GM12875 (cell line): Measurements from ENCODE around the gene PTPN9.

Experiments used
- H3K4me3 ChIP-seq: one replicate; pipeline ENCODE4 v1.5.1; 2011; ENCODE audit warnings: low read depth, low read length, control low read depth
- TF ChIP-seq, protein P1 (sequence below): IDR thresholded peaks from 2 replicates; pipeline ENCODE4 v1.5.1; 2011; ENCODE audit warnings: low read depth, mild to moderate bottlenecking, control low read depth, inconsistent platforms, low read length, moderate library complexity, borderline replicate concordance; ENCODE audit not compliant: insufficient read depth

PTPN9 gene

DNA sequence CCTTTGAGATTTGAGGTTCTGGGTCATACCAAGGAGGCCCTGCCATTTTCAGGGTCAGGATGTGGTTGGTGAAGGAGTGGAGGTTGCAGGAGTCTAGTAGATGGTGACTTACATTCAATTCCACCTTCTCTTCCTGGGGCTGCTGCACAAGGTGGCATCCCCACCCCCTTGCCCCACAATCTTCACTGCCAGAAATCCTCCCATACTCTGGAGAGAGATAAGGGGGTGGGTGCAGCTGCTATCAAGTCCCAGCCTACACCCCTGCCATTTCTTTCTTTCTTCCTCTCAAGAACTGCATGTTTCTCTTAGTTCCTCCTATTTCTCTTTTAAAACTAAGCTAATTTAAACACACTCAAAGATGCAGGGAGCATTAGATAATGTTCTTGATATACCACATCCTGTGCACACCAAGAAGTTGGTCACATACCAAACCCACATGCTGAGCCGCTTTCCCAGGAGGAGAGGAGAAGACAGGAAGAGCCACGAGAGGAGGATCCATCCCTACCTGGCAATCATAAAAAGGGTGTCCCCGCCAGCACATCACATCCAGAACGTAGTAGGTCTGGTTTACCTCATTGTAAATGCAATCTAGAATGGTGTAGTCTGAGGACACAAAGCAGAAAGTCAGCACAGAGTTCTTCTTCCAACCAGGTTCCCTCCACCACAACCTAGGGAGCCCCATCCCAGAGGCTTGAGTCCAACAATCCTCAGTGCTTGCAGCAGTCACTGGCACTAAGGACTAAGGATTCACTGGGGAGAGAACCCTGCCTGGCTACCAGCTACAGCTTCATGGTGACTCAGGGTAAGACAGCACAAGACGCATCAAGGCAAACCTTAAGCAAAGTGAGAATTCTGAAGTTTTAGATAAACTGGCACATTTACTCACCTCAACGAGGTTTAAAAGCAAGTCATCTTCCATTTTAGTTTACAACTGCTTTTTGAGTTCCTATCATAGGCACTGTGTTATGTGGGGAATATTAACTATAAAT is 27.9 kb upstream of the PTPN9 start:
- TF ChIP-seq, protein P1, sequence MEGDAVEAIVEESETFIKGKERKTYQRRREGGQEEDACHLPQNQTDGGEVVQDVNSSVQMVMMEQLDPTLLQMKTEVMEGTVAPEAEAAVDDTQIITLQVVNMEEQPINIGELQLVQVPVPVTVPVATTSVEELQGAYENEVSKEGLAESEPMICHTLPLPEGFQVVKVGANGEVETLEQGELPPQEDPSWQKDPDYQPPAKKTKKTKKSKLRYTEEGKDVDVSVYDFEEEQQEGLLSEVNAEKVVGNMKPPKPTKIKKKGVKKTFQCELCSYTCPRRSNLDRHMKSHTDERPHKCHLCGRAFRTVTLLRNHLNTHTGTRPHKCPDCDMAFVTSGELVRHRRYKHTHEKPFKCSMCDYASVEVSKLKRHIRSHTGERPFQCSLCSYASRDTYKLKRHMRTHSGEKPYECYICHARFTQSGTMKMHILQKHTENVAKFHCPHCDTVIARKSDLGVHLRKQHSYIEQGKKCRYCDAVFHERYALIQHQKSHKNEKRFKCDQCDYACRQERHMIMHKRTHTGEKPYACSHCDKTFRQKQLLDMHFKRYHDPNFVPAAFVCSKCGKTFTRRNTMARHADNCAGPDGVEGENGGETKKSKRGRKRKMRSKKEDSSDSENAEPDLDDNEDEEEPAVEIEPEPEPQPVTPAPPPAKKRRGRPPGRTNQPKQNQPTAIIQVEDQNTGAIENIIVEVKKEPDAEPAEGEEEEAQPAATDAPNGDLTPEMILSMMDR, result no peak
- H3K4me3 ChIP-seq, result no peak overlapping the region

DNA sequence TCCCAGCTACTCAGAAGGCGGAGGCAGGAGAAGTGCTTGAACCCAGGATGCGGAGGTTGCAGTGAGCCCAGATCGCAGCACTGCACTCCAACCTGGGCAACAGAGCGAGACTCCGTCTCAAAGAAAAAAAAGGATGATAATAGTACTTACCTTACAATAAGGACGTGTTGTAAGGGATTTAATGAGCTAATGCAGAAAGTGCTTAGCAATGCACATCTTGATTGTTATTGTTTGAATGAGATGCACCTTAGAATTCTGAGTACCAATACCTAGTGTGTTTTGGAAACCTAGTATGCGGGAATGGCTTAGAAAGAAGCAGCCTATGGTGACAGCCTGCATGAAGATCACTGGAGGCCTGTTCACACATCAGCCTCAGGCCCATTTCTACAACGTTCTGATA is 26.9 kb upstream of the PTPN9 start:
- H3K4me3 ChIP-seq, result no peak overlapping the region
- TF ChIP-seq, protein P1, result no peak

DNA sequence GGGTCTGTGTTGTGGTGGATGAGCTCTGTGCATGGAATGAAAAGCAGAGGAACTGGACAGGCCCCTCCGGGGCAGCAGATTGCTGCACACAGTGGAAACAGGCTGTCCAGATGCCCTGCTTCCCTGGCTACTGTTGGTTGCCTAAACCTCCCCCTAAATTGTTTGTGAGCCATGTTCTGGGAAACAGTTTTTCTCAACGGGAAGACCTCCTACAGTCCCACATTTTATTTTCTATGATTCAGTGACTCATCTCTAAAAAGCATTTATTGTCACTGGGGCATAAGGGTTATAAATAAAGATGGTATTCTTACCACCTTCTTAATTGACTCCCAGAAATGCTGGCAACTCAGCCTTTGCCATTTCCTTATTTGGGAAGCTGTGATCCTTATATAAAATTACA is 20.3 kb upstream of the PTPN9 start:
- H3K4me3 ChIP-seq, result no peak overlapping the region
- TF ChIP-seq, protein P1, result no peak

DNA sequence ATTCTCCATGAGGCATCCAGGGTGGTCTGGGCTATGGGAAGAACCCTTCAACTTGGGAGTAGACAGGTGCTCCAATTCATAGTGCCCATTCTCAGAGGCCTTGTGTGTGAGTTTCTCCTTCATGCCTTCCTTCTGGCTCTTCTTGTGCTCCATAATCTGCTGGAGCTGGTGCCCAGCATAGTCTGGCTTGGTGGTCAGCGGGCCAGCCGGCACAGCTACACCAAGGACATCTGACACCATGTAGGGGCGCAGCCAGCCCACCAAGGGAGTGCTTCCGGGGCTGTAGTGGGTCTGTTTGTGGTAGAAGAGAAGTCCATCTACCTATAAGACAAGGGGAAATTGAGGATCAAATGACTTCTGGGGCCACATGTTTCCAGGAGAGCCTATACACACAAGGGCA is 19.2 kb upstream of the PTPN9 start:
- no peak overlapping the region for H3K4me3 ChIP-seq
- TF ChIP-seq, protein P1, result no peak

DNA sequence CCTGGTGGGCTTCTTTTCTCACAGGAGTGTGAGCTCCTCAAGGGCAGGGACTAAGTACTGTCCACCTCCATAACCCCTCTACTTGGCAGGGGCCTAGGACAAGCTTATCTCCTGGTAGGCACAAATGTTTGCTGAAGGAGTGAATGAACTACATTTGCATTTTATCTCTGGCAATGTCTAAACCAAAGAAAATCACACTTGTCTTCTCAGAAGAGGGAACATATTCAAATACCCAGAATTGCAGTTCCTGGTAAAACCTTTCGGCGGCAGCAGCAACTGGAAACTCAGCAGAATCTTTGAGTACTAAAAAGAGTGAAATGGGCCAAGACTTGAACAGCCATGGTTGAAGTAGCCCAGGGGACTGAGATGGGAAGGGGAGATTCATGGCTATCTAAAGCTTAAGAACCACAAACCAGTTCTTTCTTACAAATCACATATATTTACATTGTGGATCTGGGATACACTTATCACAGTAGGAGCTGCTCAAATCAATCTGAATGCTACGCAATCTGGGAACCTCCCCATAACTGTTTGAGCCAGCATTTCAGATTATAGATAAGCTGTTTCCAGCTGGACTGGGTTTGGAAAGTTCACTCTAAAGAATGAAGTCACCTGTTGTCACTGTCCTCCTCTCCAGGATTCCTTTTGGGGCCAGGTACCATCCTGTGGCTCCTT is 18.7 kb upstream of the PTPN9 start:
- TF ChIP-seq, protein P1, result no peak
- no peak overlapping the region for H3K4me3 ChIP-seq

DNA sequence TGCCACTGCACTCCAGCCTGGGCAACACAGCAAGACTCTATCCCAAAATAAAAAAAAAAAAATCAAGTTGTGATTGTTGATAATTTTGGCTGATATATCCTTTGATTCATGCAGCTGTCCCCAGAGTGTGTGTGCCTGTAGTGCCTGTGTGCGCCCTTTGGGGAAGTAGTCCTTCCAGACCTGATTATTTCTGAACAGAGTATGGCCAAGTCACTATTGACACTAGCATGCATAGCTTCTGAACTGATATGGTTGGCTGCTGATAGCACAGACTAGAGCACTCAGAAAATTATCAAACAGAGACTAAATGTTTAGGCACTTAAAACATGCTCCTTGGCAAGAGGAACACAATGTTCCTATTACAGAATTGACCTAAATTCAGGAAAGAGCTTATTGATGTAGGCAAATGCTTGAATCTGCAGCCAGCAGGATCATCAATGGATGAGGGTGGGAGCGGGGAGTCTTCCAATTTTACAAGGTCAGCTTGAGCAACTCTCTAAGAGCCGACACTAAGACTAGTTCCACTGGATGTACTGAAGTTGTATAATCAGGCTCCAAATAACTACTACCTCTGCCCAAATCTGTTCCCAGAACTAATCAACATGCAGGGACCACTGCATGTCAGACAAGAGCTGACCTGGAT is 17.7 kb upstream of the PTPN9 start:
- TF ChIP-seq, protein P1, result no peak

More for the DNA sequence above, 17.7 kb upstream of the PTPN9 start:
- H3K4me3 ChIP-seq, result no peak overlapping the region
